Loucy (cell line): Measurements from ENCODE around the gene MPHOSPH9.

Experiments
- H2AFZ ChIP-seq: fragments of 200-600 bp; sonication (generic); 2 replicates; pipeline ENCODE4 v1.6.0; 2016; ENCODE audit warnings: antibody characterized with exemption, mild to moderate bottlenecking, low read length, moderate library complexity
- H3F3A ChIP-seq: fragments of 200-600 bp; 2 replicates; pipeline ENCODE4 v1.6.0; 2016; ENCODE audit warnings: antibody characterized with exemption, low read depth, mild to moderate bottlenecking
- H3K27me3 ChIP-seq: fragments of 200-600 bp; sonication (generic); 2 replicates; pipeline ENCODE4 v1.6.1; 2014; ENCODE audit warnings: low read length, mild to moderate bottlenecking; ENCODE audit not compliant: insufficient read depth, poor library complexity, severe bottlenecking
- H3K36me3 ChIP-seq: fragments of 200-600 bp; sonication (generic); 2 replicates; pipeline ENCODE4 v1.6.1; 2016; ENCODE audit warnings: low read length; ENCODE audit not compliant: insufficient read depth
- H3K4me1 ChIP-seq: fragments of 200-600 bp; sonication (generic); 2 replicates; pipeline ENCODE4 v1.5.1; 2014; ENCODE audit warnings: low read length, mild to moderate bottlenecking; ENCODE audit not compliant: insufficient read depth, poor library complexity, severe bottlenecking
- H3K4me2 ChIP-seq: fragments of 200-600 bp; sonication (generic); 2 replicates; pipeline ENCODE4 v1.6.0; 2014; ENCODE audit warnings: antibody characterized with exemption, low read length, low read depth, mild to moderate bottlenecking; ENCODE audit not compliant: poor library complexity, severe bottlenecking
- H3K4me3 ChIP-seq: fragments of 200-600 bp; sonication (generic); 2 replicates; pipeline ENCODE4 v1.5.1; 2014; ENCODE audit warnings: low read length, mild to moderate bottlenecking, mixed read lengths; ENCODE audit not compliant: poor library complexity, severe bottlenecking
- H3K79me2 ChIP-seq: fragments of 200-600 bp; sonication (generic); 2 replicates; pipeline ENCODE4 v1.6.1; 2014; ENCODE audit warnings: low read length; ENCODE audit not compliant: insufficient read depth
- H3K9ac ChIP-seq: fragments of 200-600 bp; sonication (generic); 2 replicates; pipeline ENCODE4 v1.6.0; 2014; ENCODE audit warnings: mild to moderate bottlenecking, low read depth, low read length, moderate library complexity; ENCODE audit not compliant: poor library complexity, severe bottlenecking
- H3K9me2 ChIP-seq: fragments of 200-600 bp; sonication (generic); replicated peaks from 2 replicates; pipeline ENCODE4 v1.6.1; 2016; ENCODE audit warnings: low read depth, low read length, mixed read lengths
- H3K9me3 ChIP-seq: fragments of 200-600 bp; sonication (generic); 2 replicates; pipeline ENCODE4 v1.6.1; 2014; ENCODE audit warnings: mild to moderate bottlenecking, antibody characterized with exemption, low read length, low read depth; ENCODE audit not compliant: insufficient read depth
- H4K20me1 ChIP-seq: fragments of 200-600 bp; sonication (generic); 2 replicates; pipeline ENCODE4 v1.6.0; 2014; ENCODE audit warnings: antibody characterized with exemption, low read length, mild to moderate bottlenecking; ENCODE audit not compliant: insufficient read depth, poor library complexity, severe bottlenecking
- EZH2phosphoT487 ChIP-seq: fragments of 200-600 bp; IDR thresholded peaks from 2 replicates; pipeline ENCODE4 v1.6.1; 2018; ENCODE audit warnings: antibody characterized with exemption, mild to moderate bottlenecking, moderate library complexity, borderline replicate concordance
- TF ChIP-seq, protein P1 (sequence below): fragments of 200-600 bp; sonication (generic); conservative IDR thresholded peaks from 2 replicates; pipeline ENCODE4 v1.5.1; 2014; ENCODE audit warnings: mild to moderate bottlenecking, antibody characterized with exemption, low read length

MPHOSPH9 gene

DNA sequence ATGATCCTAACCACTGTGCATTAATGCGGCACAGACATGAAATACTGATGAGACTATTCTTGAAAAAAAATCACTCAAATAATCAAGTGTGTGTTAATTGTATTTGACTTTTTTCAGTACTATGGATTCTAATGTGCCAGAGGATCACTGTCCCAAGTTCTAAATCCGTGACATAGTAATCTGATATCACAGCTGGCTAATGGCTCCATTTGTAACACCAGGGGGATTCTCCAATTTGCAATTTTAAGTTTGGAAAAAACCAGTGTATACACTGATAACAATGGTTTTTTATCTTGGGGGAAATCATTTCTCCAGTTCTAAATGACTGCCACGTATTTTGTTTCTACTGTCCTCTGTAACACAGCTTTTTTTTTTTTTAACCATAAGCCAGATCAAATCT, 33.0 kb downstream of the MPHOSPH9 start:
- H3K36me3 ChIP-seq = peaks cover 63% of the 10 kb centered on the region
- TF ChIP-seq, protein P1, sequence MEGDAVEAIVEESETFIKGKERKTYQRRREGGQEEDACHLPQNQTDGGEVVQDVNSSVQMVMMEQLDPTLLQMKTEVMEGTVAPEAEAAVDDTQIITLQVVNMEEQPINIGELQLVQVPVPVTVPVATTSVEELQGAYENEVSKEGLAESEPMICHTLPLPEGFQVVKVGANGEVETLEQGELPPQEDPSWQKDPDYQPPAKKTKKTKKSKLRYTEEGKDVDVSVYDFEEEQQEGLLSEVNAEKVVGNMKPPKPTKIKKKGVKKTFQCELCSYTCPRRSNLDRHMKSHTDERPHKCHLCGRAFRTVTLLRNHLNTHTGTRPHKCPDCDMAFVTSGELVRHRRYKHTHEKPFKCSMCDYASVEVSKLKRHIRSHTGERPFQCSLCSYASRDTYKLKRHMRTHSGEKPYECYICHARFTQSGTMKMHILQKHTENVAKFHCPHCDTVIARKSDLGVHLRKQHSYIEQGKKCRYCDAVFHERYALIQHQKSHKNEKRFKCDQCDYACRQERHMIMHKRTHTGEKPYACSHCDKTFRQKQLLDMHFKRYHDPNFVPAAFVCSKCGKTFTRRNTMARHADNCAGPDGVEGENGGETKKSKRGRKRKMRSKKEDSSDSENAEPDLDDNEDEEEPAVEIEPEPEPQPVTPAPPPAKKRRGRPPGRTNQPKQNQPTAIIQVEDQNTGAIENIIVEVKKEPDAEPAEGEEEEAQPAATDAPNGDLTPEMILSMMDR = no peak
- TF ChIP-seq EZH2phosphoT487 = no peak
- no peak overlapping the region for H3K9ac ChIP-seq
- no peaks in the 10 kb centered on the region for H3K9me2 ChIP-seq
- no peaks in the 10 kb centered on the region for H3K9me3 ChIP-seq
- H3K4me1 ChIP-seq = no peaks in the 10 kb centered on the region
- no peaks in the 10 kb centered on the region for H3K79me2 ChIP-seq
- no peak overlapping the region for H2AFZ ChIP-seq
- no peak overlapping the region for H3K4me2 ChIP-seq
- H3F3A ChIP-seq = no peaks in the 10 kb centered on the region
- no peak overlapping the region for H3K4me3 ChIP-seq
- H3K27me3 ChIP-seq = no peaks in the 10 kb centered on the region
- H4K20me1 ChIP-seq = no peaks in the 10 kb centered on the region

DNA sequence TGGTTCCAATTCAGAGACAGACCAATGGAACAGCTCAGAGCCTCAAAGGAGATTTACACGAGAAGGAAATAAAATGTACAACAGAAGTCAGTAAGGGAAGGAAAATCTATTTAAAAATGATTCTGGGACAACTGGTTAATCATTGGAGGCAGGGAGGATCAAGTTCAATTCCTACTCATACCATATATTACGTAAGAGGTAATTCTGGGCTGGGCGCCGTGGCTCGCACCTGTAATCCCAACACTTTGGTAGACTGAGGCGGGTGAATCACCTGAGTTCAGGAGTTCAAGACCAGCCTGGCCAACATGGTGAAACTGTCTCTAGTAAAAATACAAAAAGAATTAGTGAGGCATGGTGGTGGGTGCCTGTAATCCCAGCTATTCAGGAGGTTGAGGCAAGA, 45.3 kb downstream of the MPHOSPH9 start:
- Histone ChIP-seq H3K79me2 (no peaks in the 10 kb centered on the region), H3K9me2 (no peaks in the 10 kb centered on the region), H3K4me2 (no peak overlapping the region), H3K36me3 (peaks cover 73% of the 10 kb centered on the region; the same call in 1 of the 2 replicates), H3K9me3 (no peaks in the 10 kb centered on the region), H3K4me1 (no peaks in the 10 kb centered on the region), H3K4me3 (no peak overlapping the region), H2AFZ (no peak overlapping the region), H3K9ac (no peak overlapping the region), H4K20me1 (no peaks in the 10 kb centered on the region), H3K27me3 (no peaks in the 10 kb centered on the region), H3F3A (no peaks in the 10 kb centered on the region)
- TF ChIP-seq, protein P1 = no peak
- TF ChIP-seq EZH2phosphoT487 = no peak

DNA sequence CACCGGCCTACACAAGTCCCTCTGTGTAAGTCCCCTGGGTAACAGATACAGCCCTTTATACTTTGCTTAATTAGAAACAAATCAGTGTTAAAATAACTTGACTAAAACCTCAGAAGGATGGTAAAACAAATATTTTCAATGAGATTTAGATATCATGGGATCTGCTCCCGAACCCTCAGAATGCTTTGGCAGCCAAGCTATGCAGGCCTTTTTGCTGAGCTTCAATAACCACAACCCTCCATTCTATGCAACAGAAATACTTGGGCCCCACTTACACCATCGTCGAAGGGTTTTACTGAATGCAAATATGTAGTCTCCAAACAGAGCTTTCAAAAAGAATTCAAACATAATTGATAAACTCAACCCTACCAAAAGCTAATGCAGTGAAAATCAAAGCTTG, 52.8 kb downstream of the MPHOSPH9 start:
- Histone ChIP-seq H3K4me2 (no peak overlapping the region), H3K27me3 (no peaks in the 10 kb centered on the region), H4K20me1 (no peaks in the 10 kb centered on the region), H3K4me3 (no peak overlapping the region), H3K4me1 (no peaks in the 10 kb centered on the region), H3K9ac (no peak overlapping the region), H3K36me3 (peaks cover 70% of the 10 kb centered on the region; the same call in 1 of the 2 replicates), H3K9me2 (no peaks in the 10 kb centered on the region), H3K9me3 (no peaks in the 10 kb centered on the region), H3F3A (no peaks in the 10 kb centered on the region), H2AFZ (no peak overlapping the region), H3K79me2 (no peaks in the 10 kb centered on the region)
- TF ChIP-seq EZH2phosphoT487 = no peak
- TF ChIP-seq, protein P1 = no peak
